Ectodermal cell (in vitro differentiated cells): Measurements from ENCODE around the gene TMEM91. TPM values are rescaled to one million over a fixed set of nuclear protein-coding genes. Genes with fewer than 3 reads are reported as not detected.

Experiments used
- H3K27ac ChIP-seq: 2 replicates; pipeline ENCODE4 v1.7.0; 2013; ENCODE audit warnings: mild to moderate bottlenecking, low read depth, low read length; ENCODE audit not compliant: insufficient read depth, poor library complexity, severe bottlenecking
- H3K27me3 ChIP-seq: 2 replicates; pipeline ENCODE4 v1.7.0; 2013; ENCODE audit warnings: mild to moderate bottlenecking, low read length; ENCODE audit not compliant: insufficient read depth, control insufficient read depth, poor library complexity, severe bottlenecking
- H3K36me3 ChIP-seq: one replicate; pipeline ENCODE4 v1.7.0; 2013; ENCODE audit warnings: low read length; ENCODE audit not compliant: control insufficient read depth, insufficient read depth
- H3K4me1 ChIP-seq: one replicate; pipeline ENCODE4 v1.7.0; 2013; ENCODE audit warnings: low read length; ENCODE audit not compliant: control insufficient read depth, insufficient read depth
- H3K4me3 ChIP-seq: 2 replicates; pipeline ENCODE4 v1.7.0; 2013; ENCODE audit warnings: low read depth, low read length, control low read depth; ENCODE audit not compliant: insufficient read depth
- H3K9me3 ChIP-seq: 2 replicates; pipeline ENCODE4 v1.7.0; 2013; ENCODE audit warnings: mild to moderate bottlenecking, low read length, moderate library complexity; ENCODE audit not compliant: control insufficient read depth
- WGBS, 2 experiments: methylation state at CpG; one replicate each; pipeline ENCODE4 v1.1.7; 2013; ENCODE audit warnings: missing lambda C conversion rate in 2 of 2; 5-methylcytosine and 5-hydroxymethylcytosine counted together
- polyA plus RNA-seq, 4 experiments: library from polyadenylated mRNA; stranded (reverse); fragments of 50-300 nt; gene quantifications; one replicate each; pipeline ENCODE4 v1.2.3, GENCODE V29; 2013

Gene TMEM91
- polyA plus RNA-seq (2013, experiment 1 of 4): 9.2 TPM
- polyA plus RNA-seq (2013, experiment 2 of 4): 8.5 TPM
- polyA plus RNA-seq (2013, experiment 3 of 4): 8.9 TPM
- 9.7 TPM for polyA plus RNA-seq (2013, experiment 4 of 4)

DNA sequence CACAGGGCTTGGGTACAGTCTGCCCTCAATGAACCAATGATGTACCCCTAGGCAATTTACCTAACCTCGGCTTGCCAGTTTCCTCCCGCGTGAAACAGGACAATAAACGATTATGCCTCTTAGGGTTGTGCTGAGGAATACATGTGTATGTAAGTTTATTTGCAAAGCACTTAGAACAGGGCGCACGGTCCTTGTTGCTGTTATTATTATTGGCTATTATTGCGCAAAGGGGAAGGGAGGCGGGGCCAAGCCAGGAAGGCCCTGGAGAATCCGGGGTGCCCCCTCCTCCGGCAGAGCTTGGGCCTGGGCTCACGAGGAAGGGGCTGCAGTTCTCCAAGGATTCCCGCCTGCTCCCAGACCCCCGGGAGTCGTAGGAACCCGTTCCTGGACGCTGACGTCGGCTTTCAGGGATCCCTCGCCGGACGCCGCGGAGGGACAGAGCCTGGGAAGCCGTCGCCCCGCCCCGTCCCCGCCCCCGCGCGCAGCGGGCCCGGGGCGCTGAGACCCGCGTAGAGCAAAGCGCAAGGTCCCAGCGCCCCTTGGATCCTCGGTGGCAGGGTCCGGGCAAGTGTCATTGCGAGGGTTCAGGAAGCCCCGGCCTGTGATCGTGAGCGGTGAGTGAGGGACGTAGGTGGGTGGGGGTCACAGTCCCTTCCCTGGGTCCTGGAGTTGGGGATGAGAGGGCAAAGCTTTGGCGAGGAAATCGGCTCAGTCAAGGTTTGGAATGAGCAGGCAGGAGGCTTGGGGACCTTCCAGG, at the start of gene TMEM91:
Gene TMEM91 (plus strand): TSS at position 293 of the 757 bp plus-strand sequence. CDS start 1,777 bp downstream, outside the sequence.
- Histone ChIP-seq H3K27me3 (no peaks in the 10 kb centered on the region), H3K4me1 (peaks cover 4% of the 10 kb centered on the region), H3K36me3 (no peaks in the 10 kb centered on the region), H3K27ac (peak within 1 kb of the TSS; percentile 40), H3K4me3 (peak within 1 kb of the TSS; percentile 56), H3K9me3 (no peaks in the 10 kb centered on the region)
- 2 to 3% methylated on average over 47 of the region's 47 CpGs for WGBS, 2 experiments

DNA sequence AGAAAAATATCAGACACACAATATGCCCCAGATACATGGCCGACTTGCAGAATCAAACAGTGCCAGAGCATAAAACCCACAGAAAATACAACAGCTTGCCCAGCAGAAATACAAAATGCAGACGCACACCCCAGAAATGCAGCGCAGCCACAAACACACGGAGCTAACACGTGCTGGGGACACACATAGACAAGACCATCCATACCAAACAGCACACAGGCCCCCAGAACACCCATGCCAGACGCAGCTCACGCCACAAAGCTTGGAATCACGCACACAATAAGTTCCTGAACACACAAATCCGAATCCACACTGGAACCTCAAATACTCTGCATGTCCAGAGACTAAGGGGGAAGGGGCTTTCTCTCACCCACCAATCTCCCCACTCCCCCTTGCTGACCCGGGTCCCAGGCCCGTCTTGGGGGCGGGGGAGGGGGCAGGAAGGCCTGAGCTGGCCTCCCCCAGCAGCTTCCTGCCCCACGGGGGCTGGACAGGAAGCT, 49.2 kb upstream of the TMEM91 start:
- Histone ChIP-seq H3K4me1 (peaks cover 34% of the 10 kb centered on the region), H3K27ac (no peak overlapping the region), H3K36me3 (no peaks in the 10 kb centered on the region), H3K4me3 (no peak overlapping the region), H3K27me3 (peaks cover 7% of the 10 kb centered on the region), H3K9me3 (no peaks in the 10 kb centered on the region)
- WGBS, 2 experiments: 66% methylated on average over 13 of the region's 13 CpGs

DNA sequence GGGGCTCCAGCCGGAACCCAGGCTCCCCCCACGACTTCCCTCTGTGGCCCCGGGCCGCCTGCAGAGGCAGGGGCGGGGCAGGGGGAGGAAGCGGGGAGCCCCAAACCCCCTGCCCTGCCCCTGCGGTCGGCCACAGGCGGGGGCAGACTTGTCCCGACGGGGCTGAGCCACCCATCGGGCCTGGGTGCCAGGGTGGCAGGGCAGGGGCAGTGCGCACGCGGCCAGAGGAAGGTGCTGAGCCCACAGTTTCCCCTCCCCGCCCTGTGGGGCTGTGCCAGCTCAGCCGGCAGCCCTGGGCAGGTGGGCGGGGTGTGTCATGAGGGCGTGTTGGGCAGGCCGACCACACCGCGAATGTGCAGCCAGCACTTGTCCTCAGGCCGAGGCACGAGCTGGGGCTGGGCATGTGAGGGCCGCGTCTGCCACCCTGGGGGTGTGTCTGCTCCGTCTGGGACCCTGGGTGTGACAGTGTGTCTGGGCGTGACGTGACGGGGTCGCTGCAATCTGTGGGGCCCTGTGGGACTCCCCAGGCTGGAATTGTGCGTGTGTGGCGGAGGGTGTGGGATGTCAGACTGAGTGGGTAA, 48.7 kb upstream of the TMEM91 start:
- Histone ChIP-seq H3K4me1 (peaks cover 34% of the 10 kb centered on the region), H3K36me3 (no peaks in the 10 kb centered on the region), H3K27ac (no peak overlapping the region), H3K9me3 (no peaks in the 10 kb centered on the region), H3K27me3 (peaks cover 7% of the 10 kb centered on the region), H3K4me3 (no peak overlapping the region)
- WGBS, 2 experiments: 63% methylated on average over 33 of the region's 33 CpGs

DNA sequence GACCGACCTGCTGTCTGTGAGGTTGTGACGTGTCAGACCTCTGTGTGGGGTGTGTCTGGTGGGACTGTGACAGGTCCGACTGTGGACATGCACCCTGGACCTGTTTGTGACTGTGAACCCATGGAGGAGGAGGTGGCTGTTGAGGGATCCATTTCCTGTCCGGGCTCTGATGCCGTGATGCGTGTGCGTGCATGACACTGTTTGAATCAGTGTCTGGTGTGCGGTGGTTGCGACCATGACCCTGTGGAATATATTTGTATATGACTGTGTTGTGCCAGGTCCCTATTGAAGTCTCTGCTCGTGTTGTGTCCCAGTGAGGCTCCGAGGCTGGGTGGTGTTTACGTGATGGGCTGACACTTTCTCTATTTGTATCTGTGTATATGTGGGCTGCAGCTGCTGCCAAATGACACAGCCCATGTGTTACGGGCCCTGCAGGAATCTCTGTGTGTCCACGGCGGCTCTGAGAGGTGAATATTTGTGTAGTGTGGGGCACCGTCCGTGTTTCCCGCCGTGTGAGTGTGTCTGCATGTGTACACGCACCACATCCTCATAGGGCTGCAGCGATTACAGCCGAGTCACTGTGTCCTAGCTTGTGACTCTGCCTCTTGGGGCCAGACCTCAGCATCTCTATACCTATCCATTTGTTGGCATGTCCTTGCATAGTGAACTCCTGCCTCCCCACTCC, 48.0 kb upstream of the TMEM91 start:
- Histone ChIP-seq H3K4me3 (no peak overlapping the region), H3K27ac (no peak overlapping the region), H3K27me3 (peaks cover 7% of the 10 kb centered on the region), H3K36me3 (no peaks in the 10 kb centered on the region), H3K4me1 (peaks cover 29% of the 10 kb centered on the region), H3K9me3 (no peaks in the 10 kb centered on the region)
- WGBS, 2 experiments: 93 to 94% methylated on average over 22 of the region's 22 CpGs

DNA sequence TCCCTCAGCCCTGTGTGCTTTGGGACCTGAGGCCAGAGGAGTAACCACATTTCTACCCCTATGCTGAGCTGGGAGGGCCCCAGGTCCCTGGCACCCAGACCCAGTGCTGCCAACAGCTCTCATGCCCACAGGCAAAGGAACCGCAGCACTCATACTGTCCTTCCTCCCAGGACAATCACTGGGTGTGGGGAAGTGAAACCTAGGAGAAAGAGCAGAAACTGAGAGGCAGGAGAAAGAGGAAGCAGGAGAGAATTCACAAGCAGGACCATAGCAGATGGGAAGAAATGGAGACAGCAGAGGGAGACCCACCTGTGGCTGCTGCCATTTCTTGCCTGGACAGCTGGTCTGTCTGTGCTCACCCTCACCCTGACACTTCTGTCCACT, 47.5 kb upstream of the TMEM91 start:
- WGBS, 2 experiments: 92 to 100% methylated on average over 1 of the region's 1 CpG
- H3K27ac ChIP-seq: no peak overlapping the region

DNA sequence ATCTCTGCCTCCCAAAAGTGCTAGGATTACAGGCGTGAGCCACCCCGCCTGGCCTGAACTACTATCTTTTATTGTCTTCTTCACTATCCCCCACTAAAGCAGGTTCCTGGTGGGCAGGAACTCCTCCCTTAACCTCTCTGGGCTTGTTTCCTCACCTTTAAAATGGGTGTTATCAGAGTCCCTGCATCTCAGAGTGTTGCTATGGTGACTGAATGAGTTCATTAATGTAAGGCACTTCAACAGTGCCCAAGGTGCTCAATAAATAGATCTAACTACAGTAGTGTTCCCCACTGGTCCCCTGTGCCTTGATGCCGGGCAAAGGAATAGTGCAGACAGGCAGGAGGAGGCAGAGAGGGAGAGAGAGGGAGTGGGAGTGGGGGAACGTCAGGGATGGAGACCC, 45.9 kb upstream of the TMEM91 start:
- WGBS, 2 experiments: 88 to 90% methylated on average over 4 of the region's 4 CpGs
- H3K4me3 ChIP-seq: no peak overlapping the region
- no peaks in the 10 kb centered on the region for H3K9me3 ChIP-seq
- H3K27ac ChIP-seq: no peak overlapping the region
- no peaks in the 10 kb centered on the region for H3K36me3 ChIP-seq
- H3K27me3 ChIP-seq: peaks cover 6% of the 10 kb centered on the region
- peaks cover 13% of the 10 kb centered on the region for H3K4me1 ChIP-seq

More for the DNA sequence above, 47.5 kb upstream of the TMEM91 start:
- Histone ChIP-seq H3K27me3 (peaks cover 7% of the 10 kb centered on the region), H3K36me3 (no peaks in the 10 kb centered on the region), H3K4me1 (peaks cover 24% of the 10 kb centered on the region), H3K9me3 (no peaks in the 10 kb centered on the region), H3K4me3 (no peak overlapping the region)

DNA sequence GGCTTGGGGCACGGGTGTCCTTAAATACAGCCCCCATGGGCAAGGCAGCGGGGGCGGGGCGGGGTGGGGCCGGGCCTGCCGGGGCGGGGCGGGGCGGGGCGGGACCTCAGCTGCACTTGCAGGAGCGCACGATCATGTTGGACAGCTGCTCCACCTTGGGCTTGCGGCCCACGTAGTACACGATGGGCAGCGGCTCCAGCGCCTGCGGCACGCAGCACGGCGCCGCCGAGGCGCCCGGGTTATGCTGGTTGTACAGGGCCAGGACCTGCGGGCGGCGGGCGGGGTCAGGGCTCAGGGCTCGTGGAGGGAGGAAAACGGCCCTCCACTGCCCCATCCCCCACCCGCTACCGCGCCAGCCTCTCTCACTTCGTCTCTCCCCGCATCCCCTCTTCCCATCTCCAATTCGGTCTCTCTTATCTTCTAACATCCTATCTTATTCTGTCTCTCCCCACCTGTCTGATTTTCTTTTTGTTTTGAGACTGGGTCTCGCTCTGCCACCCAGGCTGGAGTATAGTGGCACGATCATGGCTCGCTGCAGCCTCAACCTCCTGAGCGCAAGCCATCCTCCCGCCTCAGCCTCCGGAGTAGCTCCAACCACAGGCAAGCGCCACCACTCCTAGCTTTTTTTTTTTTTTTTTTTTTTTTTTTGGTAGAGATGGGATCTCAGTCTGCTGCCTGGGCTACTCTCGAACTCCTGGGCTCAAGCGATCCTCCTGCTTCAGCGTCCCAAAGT, 45.2 kb upstream of the TMEM91 start:
- Histone ChIP-seq H3K36me3 (no peaks in the 10 kb centered on the region), H3K27me3 (no peaks in the 10 kb centered on the region), H3K4me1 (peaks cover 7% of the 10 kb centered on the region), H3K27ac (no peak overlapping the region), H3K9me3 (no peaks in the 10 kb centered on the region), H3K4me3 (no peak overlapping the region)
- WGBS, 2 experiments: 84 to 89% methylated on average over 47 of the region's 47 CpGs

DNA sequence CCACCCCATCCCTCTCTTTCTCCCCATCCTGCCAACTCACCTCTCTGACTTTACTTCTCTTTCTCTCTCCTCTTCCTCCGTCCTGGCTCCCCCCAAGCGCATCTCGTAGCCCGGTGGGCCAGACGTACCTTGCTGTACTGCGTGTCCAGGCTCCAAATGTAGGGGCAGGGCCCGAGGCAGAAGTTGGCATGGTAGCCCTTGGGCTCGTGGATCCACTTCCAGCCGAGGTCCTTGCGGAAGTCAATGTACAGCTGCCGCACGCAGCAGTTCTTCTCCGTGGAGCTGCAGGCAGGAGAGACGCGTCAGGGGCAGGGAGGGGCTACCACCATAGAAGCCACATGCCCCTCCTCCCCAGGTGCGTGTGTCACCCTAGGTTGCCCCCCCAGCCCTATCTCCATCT, 44.3 kb upstream of the TMEM91 start:
- Histone ChIP-seq H3K4me3 (no peak overlapping the region), H3K27ac (no peak overlapping the region), H3K9me3 (no peaks in the 10 kb centered on the region), H3K36me3 (no peaks in the 10 kb centered on the region), H3K4me1 (peaks cover 5% of the 10 kb centered on the region), H3K27me3 (no peaks in the 10 kb centered on the region)
- 92 to 93% methylated on average over 16 of the region's 16 CpGs for WGBS, 2 experiments

DNA sequence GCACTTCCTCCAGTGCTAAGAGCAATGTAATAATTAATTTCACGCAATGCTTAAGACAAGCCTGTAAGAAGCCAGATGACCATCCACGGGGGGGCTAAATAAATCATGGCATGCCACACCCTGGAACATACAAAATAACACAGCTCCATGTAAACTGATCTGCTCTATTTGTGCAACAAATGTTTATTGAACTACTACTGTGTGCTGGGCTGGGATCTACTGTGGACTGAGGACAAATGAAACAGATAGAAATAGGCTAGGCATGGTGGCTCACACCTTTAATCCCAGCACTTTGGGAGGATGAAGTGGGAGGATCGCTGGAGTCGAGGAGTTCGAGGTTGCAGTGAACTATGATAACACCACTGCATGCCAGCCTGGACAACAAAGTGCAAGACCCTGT, 43.9 kb upstream of the TMEM91 start:
- no peak overlapping the region for H3K27ac ChIP-seq
- 87 to 90% methylated on average over 5 of the region's 5 CpGs for WGBS, 2 experiments
- H3K27me3 ChIP-seq: no peaks in the 10 kb centered on the region
- no peak overlapping the region for H3K4me3 ChIP-seq
- no peaks in the 10 kb centered on the region for H3K36me3 ChIP-seq
- H3K9me3 ChIP-seq: no peaks in the 10 kb centered on the region
- peaks cover under 1% of the 10 kb centered on the region for H3K4me1 ChIP-seq
